HK-2 (cell line): ENCODE measurements around the gene HDGF.

ENCODE experiments used
- DNase-seq: peaks from one replicate; pipeline ENCODE4 v3.0.0-alpha.2; 2018; ENCODE audit not compliant: unreplicated experiment

Gene HDGF

GRCh38 chr1:156746728-156747631 is 4.5 kb downstream of the HDGF start:
- peak; percentile 97 for DNase-seq

DNA sequence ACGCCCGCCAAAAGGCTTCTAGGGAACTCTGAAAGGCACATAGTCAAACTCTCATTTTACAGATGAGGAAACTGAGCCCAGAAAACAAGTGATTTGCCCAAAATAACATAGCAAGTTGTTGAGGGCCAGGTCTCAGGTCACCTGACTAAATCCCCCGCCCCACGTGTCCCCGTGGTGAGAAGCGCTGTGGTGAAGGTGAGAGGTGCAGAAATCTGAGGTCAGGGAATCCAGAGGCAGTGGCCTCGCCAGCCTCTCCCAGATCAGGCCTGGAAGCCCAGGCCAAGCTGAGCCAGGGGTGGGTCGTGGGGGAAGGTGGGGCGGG is 5.1 kb downstream of the HDGF start:
- no peak for DNase-seq

- DNase-seq, result no peak
These were observed 5.6 kb downstream of the HDGF start for GRCh38 chr1:156745881-156746280.

- no peak for DNase-seq
These were observed 6.6 kb downstream of the HDGF start for GRCh38 chr1:156744786-156745419.

DNA sequence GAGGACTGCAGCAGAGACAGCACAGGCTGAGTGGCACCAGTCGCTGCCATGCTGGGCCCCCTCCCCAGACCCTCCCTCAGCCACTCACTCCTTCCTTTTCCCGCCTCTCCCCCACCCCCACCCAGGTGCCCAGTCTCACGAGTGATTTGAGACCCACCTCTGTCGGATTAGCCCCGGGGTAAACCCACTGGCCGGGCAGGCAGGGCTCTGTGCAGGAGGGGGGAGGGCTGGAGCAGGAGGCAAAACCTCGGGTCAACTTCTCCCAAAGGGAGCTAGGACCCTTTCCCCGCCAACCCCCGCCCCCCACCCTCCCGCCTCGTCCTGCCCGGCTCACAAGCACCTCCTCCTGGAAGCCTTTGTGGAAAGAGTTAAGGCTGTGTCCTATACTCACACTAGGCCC is 7.1 kb downstream of the HDGF start:
- DNase-seq, result no peak

DNA sequence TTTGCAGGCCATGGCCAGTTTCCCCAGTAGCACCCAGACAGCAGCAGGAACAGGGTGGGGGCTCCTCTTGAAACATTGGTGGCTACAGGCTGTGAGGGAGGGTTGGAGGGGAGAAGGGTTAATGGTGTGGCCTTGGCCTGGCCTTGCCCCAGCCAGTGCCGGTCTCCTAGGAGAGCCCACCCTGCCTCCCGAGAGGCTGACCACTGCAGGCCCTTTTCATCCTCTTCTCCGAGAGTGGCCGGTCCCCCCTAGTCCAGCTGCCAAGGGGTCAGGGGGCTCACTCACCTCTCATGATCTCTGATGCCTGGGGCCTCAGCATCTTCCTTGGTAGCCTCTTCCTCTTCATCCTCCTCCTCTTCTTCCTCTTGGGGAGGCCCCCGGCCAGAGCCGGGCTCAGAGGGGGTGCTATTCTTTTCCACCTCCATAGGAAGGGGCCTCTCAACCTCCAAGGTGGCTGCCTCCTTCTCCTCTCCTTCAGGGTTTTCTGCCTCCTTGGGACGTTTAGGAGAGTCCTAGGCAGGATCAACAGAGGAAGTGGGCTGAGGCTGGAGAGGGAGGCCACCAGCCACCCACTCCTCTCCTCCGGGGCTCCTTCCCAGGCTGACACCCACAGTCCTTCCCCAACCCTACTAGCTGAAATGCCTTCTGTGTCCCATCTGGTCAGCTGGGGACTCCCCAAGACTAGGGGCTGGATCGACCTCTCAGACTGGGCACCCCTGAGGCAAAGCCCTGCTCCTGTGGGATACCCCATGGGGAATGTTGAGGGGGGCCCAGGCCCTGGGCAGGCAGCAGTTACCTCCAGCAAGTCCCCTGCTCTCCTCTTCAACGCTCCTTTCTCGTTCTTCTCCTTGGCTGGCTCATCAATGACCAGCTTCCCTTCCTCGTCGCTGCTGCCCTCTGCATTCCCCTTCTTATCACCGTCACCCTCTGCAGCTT is 7.8 kb downstream of the HDGF start:
- DNase-seq, result no peak

DNA sequence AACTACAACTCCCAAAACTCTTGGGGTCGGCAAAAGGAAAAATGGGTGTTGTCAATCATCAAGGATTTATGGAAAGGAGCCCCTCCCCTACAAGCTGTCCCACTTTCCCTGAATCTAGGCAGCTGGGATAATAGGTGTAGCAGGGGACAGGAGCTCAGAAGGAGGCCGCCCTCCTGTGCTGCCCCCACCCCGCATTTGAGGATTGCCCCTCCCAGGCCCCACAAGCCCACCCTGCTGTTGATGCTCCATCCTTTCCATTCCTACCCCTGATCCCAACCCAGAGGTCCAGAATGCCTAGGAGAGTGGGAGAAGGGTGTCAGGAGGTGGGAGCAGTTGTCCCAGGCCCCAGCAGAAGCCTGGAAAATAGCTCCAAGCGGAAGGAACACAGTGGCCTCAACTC is 8.7 kb downstream of the HDGF start:
- DNase-seq, result no peak

- no peak for DNase-seq
These were observed 9.5 kb downstream of the HDGF start for GRCh38 chr1:156742017-156742416.

GRCh38 chr1:156741481-156741983 is 9.9 kb downstream of the HDGF start:
- DNase-seq, result no peak

- peak; percentile 99 for DNase-seq
These were observed 10.6 kb downstream of the HDGF start, which contains the start of gene MRPL24 for GRCh38 chr1:156740741-156741480. Gene MRPL24 (minus strand): TSS chr1:156741088. CDS start chr1:156738704, 2,384 bp downstream.

- no peak for DNase-seq
These were observed 11.2 kb downstream of the HDGF start for GRCh38 chr1:156740237-156740740.

- no peak for DNase-seq
These were observed 12.6 kb downstream of the HDGF start for GRCh38 chr1:156738916-156739315.

GRCh38 chr1:156738407-156738806 is 13.1 kb downstream of the HDGF start:
- no peak for DNase-seq

DNA sequence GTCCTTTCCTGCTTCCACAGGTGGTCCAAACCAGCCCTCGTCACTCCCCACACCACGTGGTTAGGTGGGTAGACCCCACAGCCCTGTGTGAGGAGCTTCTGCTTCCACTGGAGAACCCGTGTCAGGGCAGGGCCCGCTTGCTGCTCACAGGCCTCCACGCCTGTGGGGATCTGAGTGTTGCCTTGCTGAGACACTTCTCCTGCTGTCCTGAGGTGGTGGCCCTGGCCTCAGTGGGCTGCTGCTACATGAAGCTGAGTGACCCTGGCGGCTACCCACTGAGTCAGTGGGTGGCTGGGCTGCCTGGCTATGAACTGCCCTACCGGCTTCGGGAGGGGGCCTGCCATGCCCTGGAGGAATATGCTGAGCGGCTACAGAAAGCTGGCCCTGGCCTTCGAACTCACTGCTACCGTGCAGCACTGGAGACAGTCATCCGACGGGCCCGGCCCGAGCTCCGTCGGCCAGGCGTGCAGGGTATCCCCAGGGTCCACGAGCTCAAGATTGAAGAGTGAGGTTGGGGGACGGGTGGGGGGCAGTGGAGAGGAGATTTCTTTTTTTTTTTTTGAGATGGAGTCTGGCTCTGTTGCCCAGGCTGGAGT is 17.4 kb downstream of the HDGF start:
- DNase-seq, result no peak

DNA sequence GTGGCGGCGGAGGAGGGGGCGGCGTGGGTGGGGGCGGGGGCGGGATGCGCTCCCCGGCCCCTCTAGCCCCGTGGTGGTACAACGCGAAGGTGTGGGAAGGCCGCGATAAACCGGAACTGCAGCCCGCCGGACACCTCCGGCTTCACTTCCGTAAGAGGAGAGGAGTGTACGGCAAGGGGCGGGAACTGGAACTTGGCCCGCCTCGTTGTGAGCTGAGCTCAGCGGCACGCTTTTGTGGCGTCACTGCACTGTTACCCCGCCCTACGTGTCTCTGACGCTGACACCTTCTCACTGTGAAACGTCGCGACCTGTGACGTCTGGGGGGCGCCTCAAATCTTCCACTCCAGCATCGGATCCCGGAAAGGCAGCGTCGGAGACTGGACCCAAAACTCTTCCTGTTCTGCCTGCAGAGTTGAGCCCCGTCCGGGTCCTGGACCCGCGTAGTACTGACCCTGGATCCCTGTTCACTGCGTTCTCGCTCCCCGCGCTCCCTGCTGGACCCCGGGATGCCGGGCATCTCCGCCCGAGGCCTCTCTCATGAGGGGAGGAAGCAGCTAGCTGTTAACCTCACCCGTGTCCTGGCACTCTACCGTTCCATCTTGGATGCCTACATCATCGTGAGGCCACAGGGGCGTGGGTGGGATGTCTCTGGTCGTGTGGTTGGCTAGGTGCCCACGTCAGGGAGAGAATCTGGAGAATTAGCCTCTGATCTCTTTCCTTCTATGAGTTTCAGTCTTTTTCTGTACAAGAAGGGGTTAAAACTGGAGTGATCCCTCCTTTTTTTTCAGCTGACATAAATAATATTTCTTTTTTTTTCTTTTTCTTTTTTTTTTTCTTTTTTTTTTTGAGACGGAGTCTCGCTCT is 22.6 kb downstream of the HDGF start, which contains the start of gene ISG20L2:
TSS of gene ISG20L2 (minus strand) at position 168 of the 864 bp plus-strand sequence. CDS start 1,114 bp downstream, outside the sequence.
- DNase-seq, result peak; percentile 93

DNA sequence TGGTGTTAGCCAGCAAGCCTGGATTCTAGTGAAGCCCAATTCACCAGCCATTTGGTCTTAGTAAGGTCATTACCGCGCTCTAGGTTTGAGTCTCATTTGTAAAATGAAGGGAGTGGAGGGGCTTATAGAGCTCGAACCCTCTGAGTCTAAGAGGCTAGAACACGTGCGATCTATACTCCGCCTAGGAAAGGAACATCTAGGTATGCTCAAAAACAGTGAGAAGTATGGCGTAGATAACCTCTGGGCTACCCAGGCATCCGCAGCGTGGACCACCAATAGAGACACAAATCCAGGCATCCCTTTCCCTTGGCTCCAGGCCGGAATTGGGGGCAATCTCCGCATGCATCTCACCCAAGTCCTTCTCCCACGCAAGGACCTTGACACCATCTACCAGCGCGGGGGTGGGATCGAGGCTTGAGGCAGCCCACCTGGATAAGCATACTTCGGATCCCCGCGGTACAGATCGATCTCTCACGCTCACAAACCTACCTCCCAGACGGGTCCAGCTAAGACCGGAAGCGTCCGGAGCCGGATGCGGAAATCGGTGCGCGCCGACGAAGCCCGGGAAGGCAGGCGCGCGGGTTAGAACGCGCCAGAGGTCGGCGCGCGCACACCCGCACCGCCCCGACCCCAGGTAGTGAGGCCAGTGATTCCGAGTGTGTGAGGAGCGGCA is 23.4 kb downstream of the HDGF start, which contains the start of gene METTL25B:
TSS of gene METTL25B (plus strand) at position 544 of the 673 bp plus-strand sequence. CDS start 636 bp downstream, outside the sequence.
- no peak for DNase-seq

DNA sequence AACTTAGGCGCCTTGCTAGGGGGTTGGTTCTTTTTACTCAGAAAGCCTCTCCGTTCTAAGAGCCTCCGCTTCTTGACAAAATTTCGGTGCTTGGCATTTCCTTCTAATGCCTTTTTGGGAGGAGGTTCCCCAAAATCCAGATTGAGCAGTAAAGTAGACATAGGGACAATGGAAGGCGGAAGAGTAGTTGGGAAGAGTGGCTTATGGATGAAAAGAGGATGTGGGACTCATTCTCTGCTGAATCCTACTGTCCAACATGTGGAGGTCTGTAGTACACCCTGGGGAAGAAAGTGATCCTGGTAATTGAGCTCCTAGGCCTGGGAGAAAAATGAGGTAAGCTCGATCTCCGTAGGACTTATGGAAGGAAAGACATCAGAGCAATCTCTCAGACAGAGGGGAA is 24.0 kb downstream of the HDGF start:
- no peak for DNase-seq

GRCh38 chr1:156726549-156727226 is 24.8 kb downstream of the HDGF start:
- DNase-seq, result peak; percentile 57
